A673 (cell line): ENCODE results near the gene NPIPA3. TPM values are rescaled to one million over a fixed set of nuclear protein-coding genes. Genes with fewer than 3 reads are reported as not detected.
"Not testable (repeated sequence)": the region's sequence is repeated elsewhere in the genome, so short reads cannot be mapped to it uniquely, and the experiment has no call there.

ENCODE experiments used
- Bru-seq: library from RNA; stranded (reverse); fragments of 400-500 nt; gene quantifications from one replicate; lab custom pipeline; 2021; lab: Mats Ljungman, UMichigan
- BruChase-seq, 2 experiments: library from RNA; stranded (reverse); fragments of 400-500 nt; gene quantifications; one replicate each; lab custom pipeline; 2021; lab: Mats Ljungman, UMichigan
- BruUV-seq: library from RNA; stranded (reverse); fragments of 400-500 nt; replicated peaks from 2 replicates; lab custom pipeline; 2021; lab: Mats Ljungman, UMichigan
- CTCF ChIA-PET: fragments of 300-600 bp; sonication (Branson Sonifier 250); formaldehyde crosslinking; loops from one replicate; lab custom pipeline; 2022; ENCODE audit warnings: antibody characterized with exemption; lab: Charles Lee
- POLR2A ChIA-PET: fragments of 300-600 bp; sonication (Branson Sonifier 250); formaldehyde crosslinking; loops from one replicate; lab custom pipeline; 2022; ENCODE audit warnings: antibody characterized with exemption; ENCODE audit not compliant: low non-redundant PET; lab: Charles Lee
- DNase-seq: peaks from one replicate; pipeline ENCODE4 v3.0.0-alpha.2; 2015; ENCODE audit warnings: low spot score
- H3K27ac ChIP-seq: fragments of 200-600 bp; sonication (generic); 2 replicates; pipeline ENCODE4 v1.5.1; 2016; ENCODE audit warnings: mixed run types, low read depth, mild to moderate bottlenecking, mixed read lengths, antibody characterized with exemption, low read length; ENCODE audit not compliant: poor library complexity, severe bottlenecking
- H3K27me3 ChIP-seq: fragments of 200-600 bp; sonication (generic); replicated peaks from 2 replicates; pipeline ENCODE4 v1.6.1; 2017; ENCODE audit warnings: mixed run types, low read depth, mild to moderate bottlenecking, mixed read lengths, antibody characterized with exemption, low read length; ENCODE audit not compliant: insufficient read depth, poor library complexity
- H3K36me3 ChIP-seq: fragments of 200-600 bp; sonication (generic); 2 replicates; pipeline ENCODE4 v1.6.1; 2016; ENCODE audit warnings: mixed run types, mild to moderate bottlenecking, mixed read lengths, antibody characterized with exemption, low read length; ENCODE audit not compliant: insufficient read depth, poor library complexity, severe bottlenecking
- H3K4me1 ChIP-seq: fragments of 200-600 bp; sonication (generic); 2 replicates; pipeline ENCODE4 v1.6.1; 2017; ENCODE audit warnings: mixed run types, mild to moderate bottlenecking, mixed read lengths, antibody characterized with exemption, low read length; ENCODE audit not compliant: insufficient read depth, poor library complexity, severe bottlenecking
- H3K4me3 ChIP-seq: fragments of 200-600 bp; sonication (generic); 2 replicates; pipeline ENCODE4 v1.5.1; 2016; ENCODE audit warnings: low read depth, mixed run types, mild to moderate bottlenecking, mixed read lengths, low read length; ENCODE audit not compliant: poor library complexity, severe bottlenecking
- H3K9me3 ChIP-seq: fragments of 200-600 bp; sonication (generic); 2 replicates; pipeline ENCODE4 v1.6.1; 2016; ENCODE audit warnings: mixed run types, low read depth, mild to moderate bottlenecking, mixed read lengths, antibody characterized with exemption, low read length; ENCODE audit not compliant: poor library complexity, severe bottlenecking
- EZH2 ChIP-seq: fragments of 200-600 bp; sonication (generic); IDR thresholded peaks from 2 replicates; pipeline ENCODE4 v1.6.1; 2017; ENCODE audit warnings: borderline replicate concordance, low read depth, mild to moderate bottlenecking, mixed read lengths, antibody characterized with exemption, low read length; ENCODE audit not compliant: poor library complexity, severe bottlenecking
- intact Hi-C: fragments of 100-400 bp; cut with micrococcal nuclease; formaldehyde crosslinking; loops from one replicate; pipeline ENCODE4 v1.10.0; 2022; ENCODE audit not compliant: unreplicated experiment
- long read RNA-seq: library from polyadenylated mRNA; stranded (forward); transcript quantifications from one replicate; pipeline ENCODE4 v2.0.0, GENCODE V29; 2022
- total RNA-seq: library from RNA; stranded (reverse); gene quantifications from 2 replicates; pipeline ENCODE4 v1.2.3, GENCODE V29; 2021
- TF ChIP-seq, protein P1 (sequence below): fragments of 300-800, 200-600 bp; sonication (generic); conservative IDR thresholded peaks from 2 replicates; pipeline ENCODE4 v1.5.1; 2017; ENCODE audit warnings: low read depth, mild to moderate bottlenecking, antibody characterized with exemption, low read length, moderate library complexity, mixed read lengths

The NPIPA3 gene
- total RNA-seq (6.7 and 8.2 TPM in 2 replicates), Bru-seq, nascent RNA (percentile 13 among the genes with signal in this experiment), BruChase-seq, experiment 1, labeled RNA remaining after a 2-hour chase (percentile 14 among the genes with signal in this experiment), BruChase-seq, experiment 2, labeled RNA remaining after a 6-hour chase (percentile 14 among the genes with signal in this experiment)
- long read RNA-seq: 0 reads

DNA sequence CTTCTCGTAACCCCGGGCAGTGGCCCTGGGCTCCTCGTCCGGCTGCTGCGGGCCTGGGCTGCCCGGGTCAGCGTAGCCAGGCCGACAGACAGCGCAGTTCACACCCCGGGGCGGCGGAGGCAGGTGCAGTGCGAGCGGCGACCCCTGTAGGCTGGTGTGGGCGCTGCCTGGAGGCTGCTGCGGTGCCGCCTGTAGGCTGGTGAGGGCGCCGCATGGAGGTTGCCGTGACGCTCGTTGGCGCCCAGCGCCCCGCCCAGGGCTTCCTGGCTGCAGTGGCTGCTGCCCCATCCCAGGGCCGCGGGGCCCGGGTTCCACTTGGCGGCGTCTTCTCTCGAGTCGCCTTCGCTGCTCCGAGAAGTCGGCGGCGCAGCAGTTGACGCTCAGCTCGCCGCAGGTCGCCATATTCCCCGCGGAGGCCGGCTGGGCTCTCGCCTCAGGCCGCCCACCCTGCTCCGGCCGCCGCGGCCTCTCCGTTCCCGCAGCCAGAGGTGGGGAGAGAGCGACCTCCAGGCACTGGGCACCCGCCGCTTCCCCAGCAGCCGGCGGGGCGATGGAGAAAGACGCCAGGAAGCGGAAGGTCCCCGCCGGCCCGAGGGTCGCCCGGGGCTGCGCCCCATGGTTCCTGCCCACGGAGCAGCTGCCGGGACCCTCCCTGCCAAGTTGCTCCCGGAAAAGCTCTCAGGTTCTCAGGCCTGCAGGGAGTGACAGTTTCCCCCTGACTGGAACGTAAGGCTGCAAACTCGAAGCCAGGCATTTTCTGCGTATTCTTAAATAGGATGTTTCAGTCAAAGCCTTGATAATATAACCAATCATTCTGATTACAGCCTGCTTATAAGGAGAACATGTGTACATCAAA is at the start of gene NPIPA3:
Gene NPIPA3 (plus strand): TSS at position 256 of the 856 bp plus-strand sequence. CDS start 5,533 bp downstream, outside the sequence.
- CTCF ChIA-PET, H3K9me3 ChIP-seq, H3K27me3 ChIP-seq, H3K27ac ChIP-seq, BruUV-seq, H3K4me3 ChIP-seq, H3K36me3 ChIP-seq, H3K4me1 ChIP-seq, DNase-seq, intact Hi-C loops, POLR2A ChIA-PET: not testable (repeated sequence)

DNA sequence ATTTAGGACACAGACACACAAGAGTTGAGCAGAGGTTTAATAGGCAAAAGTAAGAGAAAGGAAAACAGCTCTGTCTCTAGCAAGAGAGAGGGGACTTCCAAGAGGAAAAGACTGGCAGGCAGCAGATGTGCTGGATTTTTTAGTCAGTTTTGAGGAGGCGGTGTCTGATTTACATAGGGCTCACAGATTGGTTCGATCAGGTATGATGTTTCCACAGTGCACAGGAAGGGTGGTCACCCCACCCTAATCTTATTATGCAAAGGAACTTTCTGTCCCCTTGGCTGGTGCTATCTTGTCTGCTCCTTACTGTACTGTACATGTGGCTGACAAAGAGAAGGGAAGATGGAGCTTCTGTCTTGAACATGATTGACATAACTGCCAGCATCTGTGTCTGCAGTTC is 45.1 kb upstream of the NPIPA3 start:
- Histone ChIP-seq H3K4me1 (peaks cover 16% of the 10 kb centered on the region), H3K4me3 (no peak overlapping the region), H3K27me3 (no peaks in the 10 kb centered on the region), H3K9me3 (no peaks in the 10 kb centered on the region), H3K36me3 (peaks cover 40% of the 10 kb centered on the region), H3K27ac (peak overlapping the region; percentile 84)
- intact Hi-C loops: no loop called here
- ChIA-PET POLR2A (no interaction called here), CTCF (no interaction called here)
- no TSS peak for BruUV-seq
- peak; percentile 81 for DNase-seq
- TF ChIP-seq, protein P1, sequence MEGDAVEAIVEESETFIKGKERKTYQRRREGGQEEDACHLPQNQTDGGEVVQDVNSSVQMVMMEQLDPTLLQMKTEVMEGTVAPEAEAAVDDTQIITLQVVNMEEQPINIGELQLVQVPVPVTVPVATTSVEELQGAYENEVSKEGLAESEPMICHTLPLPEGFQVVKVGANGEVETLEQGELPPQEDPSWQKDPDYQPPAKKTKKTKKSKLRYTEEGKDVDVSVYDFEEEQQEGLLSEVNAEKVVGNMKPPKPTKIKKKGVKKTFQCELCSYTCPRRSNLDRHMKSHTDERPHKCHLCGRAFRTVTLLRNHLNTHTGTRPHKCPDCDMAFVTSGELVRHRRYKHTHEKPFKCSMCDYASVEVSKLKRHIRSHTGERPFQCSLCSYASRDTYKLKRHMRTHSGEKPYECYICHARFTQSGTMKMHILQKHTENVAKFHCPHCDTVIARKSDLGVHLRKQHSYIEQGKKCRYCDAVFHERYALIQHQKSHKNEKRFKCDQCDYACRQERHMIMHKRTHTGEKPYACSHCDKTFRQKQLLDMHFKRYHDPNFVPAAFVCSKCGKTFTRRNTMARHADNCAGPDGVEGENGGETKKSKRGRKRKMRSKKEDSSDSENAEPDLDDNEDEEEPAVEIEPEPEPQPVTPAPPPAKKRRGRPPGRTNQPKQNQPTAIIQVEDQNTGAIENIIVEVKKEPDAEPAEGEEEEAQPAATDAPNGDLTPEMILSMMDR: no peak
- no peak for TF ChIP-seq EZH2

DNA sequence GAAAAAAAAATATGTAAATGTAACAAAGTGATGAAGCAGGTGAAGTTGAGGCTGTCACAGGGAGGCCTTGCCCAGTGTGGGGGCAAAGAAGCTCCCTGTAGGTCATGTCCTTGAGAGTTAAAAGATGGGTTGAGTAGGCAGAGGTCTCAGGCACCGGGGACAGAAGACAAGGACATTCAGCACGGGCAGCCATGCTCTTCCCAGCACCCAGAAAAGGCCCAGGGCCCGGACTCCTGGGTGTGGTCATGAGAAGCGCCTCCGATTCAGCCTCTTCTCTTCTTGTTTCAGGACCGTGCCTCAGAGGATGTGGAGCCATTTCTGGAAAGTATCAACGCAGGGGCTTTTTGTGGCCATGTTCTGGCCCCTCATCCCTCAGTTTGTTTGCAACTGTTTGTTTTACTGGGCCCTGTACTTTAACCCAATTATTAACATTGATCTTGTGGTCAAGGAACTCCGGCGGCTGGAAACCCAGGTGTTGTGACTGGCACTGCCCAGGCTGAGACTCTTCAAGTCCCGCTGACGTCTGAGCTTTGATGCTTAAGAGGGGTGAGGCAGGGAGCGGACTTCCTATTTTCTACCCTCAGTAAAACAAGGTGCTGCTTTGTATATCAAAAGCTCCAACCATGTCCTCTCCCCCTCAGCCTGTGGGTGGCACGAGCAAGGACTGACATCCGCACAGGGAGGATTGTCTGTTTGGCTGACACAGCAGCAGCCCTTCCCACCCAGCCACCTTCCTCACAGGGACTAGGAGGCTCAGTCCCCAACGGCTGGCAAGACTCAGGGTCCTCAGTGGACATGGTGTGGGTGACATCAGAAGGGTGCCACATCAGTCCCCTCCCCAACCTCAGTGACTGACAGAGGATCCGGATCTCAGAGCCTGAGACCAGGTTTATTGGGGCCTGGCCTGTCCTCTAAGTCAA is 35.6 kb upstream of the NPIPA3 start:
- Histone ChIP-seq H3K36me3 (peaks cover 47% of the 10 kb centered on the region), H3K4me3 (no peak overlapping the region), H3K27ac (peak overlapping the region; percentile 22), H3K9me3 (no peaks in the 10 kb centered on the region), H3K27me3 (no peaks in the 10 kb centered on the region), H3K4me1 (peaks cover 6% of the 10 kb centered on the region)
- TF ChIP-seq EZH2: no peak
- TF ChIP-seq, protein P1: no peak
- POLR2A ChIA-PET: no interaction called here
- CTCF ChIA-PET: no interaction called here
- no peak for DNase-seq
- intact Hi-C loops: no loop called here
- BruUV-seq: no TSS peak
